Erythroblast (primary cell): ENCODE measurements around the gene B3GALT5.

Experiments
- GATA1 ChIP-seq: IDR thresholded peaks from 2 replicates; pipeline ENCODE4 v1.6.1; 2011; ENCODE audit warnings: low read depth, mild to moderate bottlenecking, control low read depth, low read length, moderate library complexity
- POLR2A ChIP-seq: IDR thresholded peaks from 2 replicates; pipeline ENCODE4 v1.6.1; 2011; ENCODE audit warnings: mild to moderate bottlenecking, low read length

DNA sequence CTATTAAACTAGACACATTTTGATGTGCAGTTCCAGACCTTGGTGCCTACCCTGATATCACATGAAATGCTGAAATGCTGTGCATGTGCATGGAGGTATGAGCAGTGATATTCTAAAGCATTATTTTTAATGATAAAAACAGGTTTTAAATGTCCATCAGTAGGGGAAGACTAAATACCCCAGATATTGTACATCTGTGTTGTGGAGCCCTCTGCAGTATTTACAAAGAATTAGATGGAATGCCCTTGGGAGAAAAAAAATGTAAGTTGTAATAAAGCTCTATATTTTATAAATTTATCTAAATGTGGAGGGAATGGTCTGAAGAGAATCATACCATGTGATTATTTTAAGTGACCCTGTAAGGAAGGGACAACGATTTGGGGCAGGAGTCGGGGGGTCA, 93.1 kb downstream of the B3GALT5 start:
- no peak for TF ChIP-seq POLR2A
- TF ChIP-seq GATA1 = no peak
